ENCODE measurements around the gene PHF21B.

GRCh38 chr22:45029501-45029900 is 19.7 kb upstream of the PHF21B start:
- TF ChIP-seq CTCF (IDR thresholded peaks at IDR 0.05) (no peak), ZFX (IDR thresholded peaks at IDR 0.05; ENCODE audit: borderline replicate concordance) (no peak)
